IMR-90 (cell line): Measurements from ENCODE around the gene IRF4.

Experiments
- CEBPB ChIP-seq: IDR thresholded peaks from 2 replicates; pipeline ENCODE4 v1.6.1; 2012; ENCODE audit warnings: low read depth, low read length, improper control_type of control experiment
- MAFK ChIP-seq: IDR thresholded peaks from 2 replicates; pipeline ENCODE4 v1.6.1; 2012; ENCODE audit warnings: low read depth, low read length, improper control_type of control experiment
- MAZ ChIP-seq: IDR thresholded peaks from 2 replicates; pipeline ENCODE4 v1.6.1; 2012; ENCODE audit warnings: low read depth, mild to moderate bottlenecking, low read length, improper control_type of control experiment, moderate library complexity, borderline replicate concordance
- POLR2A ChIP-seq: IDR thresholded peaks from 2 replicates; pipeline ENCODE4 v1.6.1; 2012; ENCODE audit warnings: mild to moderate bottlenecking, low read depth, low read length
- RAD21 ChIP-seq: IDR thresholded peaks from 2 replicates; pipeline ENCODE4 v1.6.1; 2012; ENCODE audit warnings: low read length, improper control_type of control experiment
- RCOR1 ChIP-seq: IDR thresholded peaks from 2 replicates; pipeline ENCODE4 v1.6.1; 2012; ENCODE audit warnings: mild to moderate bottlenecking, low read length, improper control_type of control experiment; ENCODE audit not compliant: insufficient replicate concordance
- SMC3 ChIP-seq: fragments of 150-350 bp; IDR thresholded peaks from 2 replicates; pipeline ENCODE4 v1.6.1; 2016; ENCODE audit warnings: low read depth, mild to moderate bottlenecking, antibody characterized with exemption, low read length, moderate library complexity
- TF ChIP-seq, protein P1 (sequence below): conservative IDR thresholded peaks from 2 replicates; pipeline ENCODE4 v1.5.1; 2012; ENCODE audit warnings: mild to moderate bottlenecking, low read depth, low read length, improper control_type of control experiment

- TF ChIP-seq RAD21, result no peak
- TF ChIP-seq SMC3, result no peak
- TF ChIP-seq, protein P1, sequence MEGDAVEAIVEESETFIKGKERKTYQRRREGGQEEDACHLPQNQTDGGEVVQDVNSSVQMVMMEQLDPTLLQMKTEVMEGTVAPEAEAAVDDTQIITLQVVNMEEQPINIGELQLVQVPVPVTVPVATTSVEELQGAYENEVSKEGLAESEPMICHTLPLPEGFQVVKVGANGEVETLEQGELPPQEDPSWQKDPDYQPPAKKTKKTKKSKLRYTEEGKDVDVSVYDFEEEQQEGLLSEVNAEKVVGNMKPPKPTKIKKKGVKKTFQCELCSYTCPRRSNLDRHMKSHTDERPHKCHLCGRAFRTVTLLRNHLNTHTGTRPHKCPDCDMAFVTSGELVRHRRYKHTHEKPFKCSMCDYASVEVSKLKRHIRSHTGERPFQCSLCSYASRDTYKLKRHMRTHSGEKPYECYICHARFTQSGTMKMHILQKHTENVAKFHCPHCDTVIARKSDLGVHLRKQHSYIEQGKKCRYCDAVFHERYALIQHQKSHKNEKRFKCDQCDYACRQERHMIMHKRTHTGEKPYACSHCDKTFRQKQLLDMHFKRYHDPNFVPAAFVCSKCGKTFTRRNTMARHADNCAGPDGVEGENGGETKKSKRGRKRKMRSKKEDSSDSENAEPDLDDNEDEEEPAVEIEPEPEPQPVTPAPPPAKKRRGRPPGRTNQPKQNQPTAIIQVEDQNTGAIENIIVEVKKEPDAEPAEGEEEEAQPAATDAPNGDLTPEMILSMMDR, result no peak
- TF ChIP-seq POLR2A, result no peak
- TF ChIP-seq CEBPB, result no peak
- no peak for TF ChIP-seq MAFK
- no peak for TF ChIP-seq RCOR1
- no peak for TF ChIP-seq MAZ
These were observed 2.4 kb upstream of the IRF4 start for GRCh38 chr6:389143-389542.
